ENCODE results near the gene MKX.

GRCh38 chr10:27713941-27714340, 31.7 kb downstream of the MKX start:
- TF ChIP-seq CTCF (IDR thresholded peaks at IDR 0.05), result no peak
- TF ChIP-seq POLR2A (IDR thresholded peaks at IDR 0.05), result no peak

Measured in right lobe of liver (tissue), 4 donors.